GM21367 (cell line): ENCODE results near the gene ZNF133.
"Not testable (repeated sequence)": the region's sequence is repeated elsewhere in the genome, so short reads cannot be mapped to it uniquely, and the experiment has no call there.

ENCODE experiments used
- ATAC-seq: cut with Tn5 transposase; IDR thresholded peaks from one replicate; pipeline ENCODE4 v1.9.1; 2021; ENCODE audit not compliant: unreplicated experiment

ZNF133 gene

GRCh38 chr20:18284805-18285533 lies 3.4 kb upstream of the ZNF133 start:
- ATAC-seq: no peak

DNA sequence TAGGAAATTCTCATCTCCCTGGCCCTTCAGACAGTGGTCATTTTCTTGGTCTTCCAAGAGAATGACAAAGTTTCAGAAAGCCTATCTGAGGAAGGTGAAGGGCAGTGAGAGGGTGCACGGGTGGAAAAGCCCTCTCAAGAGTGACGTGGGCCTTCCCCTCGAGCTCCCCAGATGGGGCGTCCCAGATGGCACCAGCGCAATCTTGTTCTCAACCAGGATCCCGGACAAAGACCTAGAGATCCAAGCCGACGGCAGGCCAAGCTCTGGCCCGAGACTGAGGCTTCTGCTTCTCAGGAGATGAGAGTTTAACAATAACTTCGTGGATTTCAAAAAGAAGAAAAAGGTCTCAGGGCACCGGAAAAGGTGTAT lies 797 bp upstream of the ZNF133 start:
- peak; percentile 2 for ATAC-seq

DNA sequence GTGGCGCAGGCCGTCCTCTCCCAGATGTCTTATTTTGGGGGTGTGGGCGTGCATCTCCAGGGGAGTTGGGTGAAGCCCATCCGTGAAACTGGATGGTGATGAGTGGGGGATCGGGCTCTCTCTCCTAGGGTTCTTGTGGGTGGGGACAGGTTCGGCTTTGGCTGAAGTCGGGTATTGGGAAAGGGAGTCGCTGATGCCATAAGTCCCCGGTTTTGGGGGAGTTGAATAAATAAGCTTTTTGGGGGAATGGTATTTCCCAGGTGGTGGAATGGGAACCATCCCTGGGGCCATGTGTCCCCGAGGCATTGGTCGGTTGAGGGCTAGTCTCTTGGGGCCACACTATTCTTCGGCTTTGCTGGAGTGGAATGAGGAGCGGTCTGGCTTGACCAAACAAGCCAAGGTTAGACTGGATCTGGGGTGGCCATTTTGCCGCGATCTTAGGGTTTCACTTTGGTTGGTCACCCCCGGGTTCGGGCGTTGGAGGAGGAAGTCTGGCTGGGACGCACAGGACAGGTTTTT lies 481 bp downstream of the ZNF133 start:
- ATAC-seq: peak; percentile 9

GRCh38 chr20:18289306-18289705 lies 979 bp downstream of the ZNF133 start:
- no peak for ATAC-seq

- ATAC-seq: no peak
Measured at GRCh38 chr20:18299364-18299763, 11.0 kb downstream of the ZNF133 start.

GRCh38 chr20:18304618-18305017 lies 16.3 kb downstream of the ZNF133 start:
- no peak for ATAC-seq

- ATAC-seq: no peak
Measured at GRCh38 chr20:18307301-18307700, 19.0 kb downstream of the ZNF133 start.

DNA sequence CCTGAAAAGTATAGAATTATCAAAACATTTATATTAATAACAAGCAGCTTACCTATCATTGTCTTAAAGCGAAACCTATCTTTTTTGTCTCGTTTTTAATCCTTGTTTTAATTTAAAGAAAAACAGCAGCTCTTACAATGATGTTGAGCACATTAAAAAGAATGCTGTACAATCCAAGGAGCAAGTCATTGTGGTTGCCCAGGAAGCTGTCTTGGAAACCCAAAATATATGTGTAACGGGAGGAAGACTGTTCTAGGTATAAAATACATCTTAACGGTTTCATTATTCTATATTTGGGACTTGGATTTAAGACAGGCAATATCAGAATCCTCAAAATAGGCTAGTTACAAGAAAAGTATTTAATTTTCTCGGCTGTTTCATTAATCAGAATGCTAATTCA lies 21.7 kb downstream of the ZNF133 start:
- ATAC-seq: no peak

- ATAC-seq: no peak
Measured at GRCh38 chr20:18310592-18310991, 22.3 kb downstream of the ZNF133 start.

- no peak for ATAC-seq
Measured at GRCh38 chr20:18312723-18313122, 24.4 kb downstream of the ZNF133 start.

GRCh38 chr20:18313411-18313810 lies 25.1 kb downstream of the ZNF133 start:
- ATAC-seq: no peak

- no peak for ATAC-seq
Measured at GRCh38 chr20:18314786-18315406, 26.6 kb downstream of the ZNF133 start.

DNA sequence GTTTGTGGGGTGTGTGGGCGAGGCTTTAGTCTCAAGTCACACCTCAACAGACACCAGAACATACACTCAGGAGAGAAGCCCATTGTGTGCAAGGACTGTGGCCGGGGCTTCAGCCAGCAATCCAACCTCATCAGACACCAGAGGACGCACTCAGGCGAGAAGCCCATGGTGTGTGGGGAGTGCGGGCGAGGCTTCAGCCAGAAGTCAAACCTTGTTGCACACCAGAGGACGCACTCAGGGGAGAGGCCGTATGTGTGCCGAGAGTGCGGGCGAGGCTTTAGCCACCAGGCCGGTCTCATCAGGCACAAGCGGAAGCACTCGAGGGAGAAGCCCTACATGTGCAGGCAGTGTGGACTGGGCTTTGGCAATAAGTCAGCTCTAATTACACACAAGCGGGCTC lies 27.8 kb downstream of the ZNF133 start:
- ATAC-seq: no peak

- ATAC-seq: no peak
Measured at GRCh38 chr20:18321316-18321715, 33.0 kb downstream of the ZNF133 start.

DNA sequence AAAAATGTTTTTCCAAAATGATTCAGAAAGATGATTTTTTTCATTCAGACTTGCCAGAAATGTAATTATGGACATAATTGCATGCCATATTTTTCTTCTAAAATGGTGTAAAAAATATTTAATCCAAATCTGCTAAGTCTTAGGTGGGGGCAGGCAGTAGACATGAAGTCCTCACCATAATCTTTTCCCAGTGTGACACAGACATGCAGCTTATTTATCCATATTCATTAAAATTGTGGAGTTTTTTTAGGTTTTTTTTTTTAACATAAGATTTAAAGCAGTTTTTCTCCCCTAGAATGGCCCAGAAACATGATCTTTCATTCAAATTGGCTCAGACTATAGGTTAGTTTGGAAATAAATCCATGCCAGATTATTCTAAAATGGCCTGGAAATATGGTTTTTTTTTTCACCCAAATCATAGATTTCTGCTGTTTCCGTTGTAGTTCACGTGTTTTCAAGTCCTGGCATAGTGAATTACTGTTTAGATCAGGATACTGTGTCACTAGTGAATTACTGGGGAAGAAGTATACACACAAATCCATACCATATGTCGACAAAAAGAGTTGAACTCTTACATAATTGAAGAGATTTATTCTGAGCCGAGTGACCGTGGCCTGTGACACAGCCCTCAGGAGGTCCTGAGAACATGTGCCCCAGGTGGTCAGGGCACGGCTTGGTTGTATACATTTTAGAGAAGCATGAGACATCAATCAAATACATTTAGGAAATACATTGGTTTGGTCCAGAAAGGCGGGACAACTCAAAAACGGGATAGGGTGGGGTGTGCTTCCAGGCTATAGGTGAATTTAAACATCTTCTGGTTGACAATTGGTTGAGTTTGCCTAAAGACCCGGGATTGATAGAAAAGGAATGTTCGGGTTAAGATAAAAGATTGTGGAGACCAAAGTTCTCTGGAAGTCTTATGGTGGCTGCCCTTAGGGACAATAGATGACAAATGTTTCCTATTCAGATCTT lies 33.9 kb downstream of the ZNF133 start:
- no peak for ATAC-seq

DNA sequence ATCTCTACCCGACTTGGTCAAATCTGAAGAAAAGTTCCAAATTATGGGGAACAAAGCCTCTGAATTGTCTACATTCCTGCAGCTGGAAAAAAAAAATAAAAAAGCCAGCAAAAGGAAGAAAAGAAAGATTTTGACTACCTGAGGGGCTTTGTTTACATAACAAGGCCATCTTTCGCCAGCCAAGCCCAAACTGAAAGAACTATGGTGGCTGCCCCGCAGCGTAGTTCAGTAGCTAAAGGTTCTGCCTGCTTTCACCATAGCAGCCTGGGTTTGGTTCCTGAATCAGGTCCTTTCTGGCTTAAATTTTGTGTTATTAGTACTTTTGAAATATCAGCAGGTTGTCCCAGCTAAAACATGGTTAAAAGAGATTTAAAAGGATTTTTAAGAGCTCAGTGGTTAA lies 35.4 kb downstream of the ZNF133 start:
- ATAC-seq: no peak

DNA sequence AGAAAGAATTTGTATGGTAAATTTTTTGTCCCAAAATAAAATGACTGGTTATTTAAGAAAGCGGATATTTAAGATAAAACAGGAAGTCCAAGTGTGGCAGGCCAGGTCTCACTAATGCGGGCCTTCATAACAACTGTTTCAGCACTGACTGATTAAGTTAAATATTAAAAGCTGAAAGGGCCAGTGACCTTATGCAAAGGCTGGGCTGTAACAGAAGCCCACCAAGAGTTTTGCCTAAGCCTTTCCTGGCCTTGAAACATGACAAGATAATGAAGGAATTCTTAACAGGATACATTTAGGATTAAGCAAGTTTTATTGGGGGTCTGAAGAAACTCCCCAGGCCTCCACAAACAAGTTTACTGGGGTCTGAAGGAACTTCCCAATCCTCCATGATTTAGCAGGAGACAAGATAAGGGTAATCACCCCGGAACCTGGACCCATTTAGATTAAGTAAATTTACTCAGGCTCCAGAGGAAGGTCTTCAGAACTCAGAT lies 36.3 kb downstream of the ZNF133 start:
- no peak for ATAC-seq

DNA sequence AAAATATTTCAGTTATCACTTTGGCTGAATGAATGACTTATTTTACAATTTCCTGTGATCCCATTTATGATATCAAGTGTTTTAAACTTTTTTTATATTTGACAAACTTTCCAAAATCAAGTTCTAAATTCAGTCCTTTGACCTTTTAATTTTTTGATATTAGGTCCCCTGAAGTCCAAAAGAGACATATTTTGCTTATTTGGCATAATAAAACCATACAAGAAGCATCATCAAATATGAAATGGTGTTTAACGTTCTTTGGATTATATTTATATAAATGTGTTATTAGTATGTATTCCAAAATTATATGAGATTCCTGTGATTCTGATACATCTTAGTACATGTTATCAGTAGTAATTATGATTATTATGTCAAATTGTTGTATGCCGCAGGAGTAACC lies 38.7 kb downstream of the ZNF133 start:
- ATAC-seq: no peak

- no peak for ATAC-seq
Measured at GRCh38 chr20:18331694-18332093, 43.4 kb downstream of the ZNF133 start.

DNA sequence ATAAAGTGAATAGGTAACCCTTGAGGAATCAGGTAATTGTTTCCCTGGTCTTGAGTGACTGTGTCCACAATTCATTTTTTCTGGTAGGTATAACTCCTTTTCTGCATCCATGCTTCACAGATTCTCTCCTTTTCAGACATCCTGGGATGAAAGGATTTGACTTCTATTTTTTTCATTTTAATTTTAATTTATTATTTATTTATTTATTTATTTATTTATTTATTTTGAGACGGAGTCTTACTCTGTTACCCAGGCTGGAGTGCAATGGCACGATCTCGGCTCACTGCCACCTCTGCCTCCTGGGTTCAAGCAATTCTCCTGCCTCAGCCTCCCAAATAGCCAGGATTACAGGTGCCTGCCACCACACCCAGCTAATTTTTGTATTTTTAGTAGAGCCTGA lies 61.4 kb downstream of the ZNF133 start:
- not testable (repeated sequence) for ATAC-seq

GRCh38 chr20:18359854-18360253 lies 71.5 kb downstream of the ZNF133 start:
- no peak for ATAC-seq
